ENCODE measurements around the gene UBAC2.
"Not testable (repeated sequence)": the region's sequence is repeated elsewhere in the genome, so short reads cannot be mapped to it uniquely, and the experiment has no call there.

UBAC2 gene

DNA sequence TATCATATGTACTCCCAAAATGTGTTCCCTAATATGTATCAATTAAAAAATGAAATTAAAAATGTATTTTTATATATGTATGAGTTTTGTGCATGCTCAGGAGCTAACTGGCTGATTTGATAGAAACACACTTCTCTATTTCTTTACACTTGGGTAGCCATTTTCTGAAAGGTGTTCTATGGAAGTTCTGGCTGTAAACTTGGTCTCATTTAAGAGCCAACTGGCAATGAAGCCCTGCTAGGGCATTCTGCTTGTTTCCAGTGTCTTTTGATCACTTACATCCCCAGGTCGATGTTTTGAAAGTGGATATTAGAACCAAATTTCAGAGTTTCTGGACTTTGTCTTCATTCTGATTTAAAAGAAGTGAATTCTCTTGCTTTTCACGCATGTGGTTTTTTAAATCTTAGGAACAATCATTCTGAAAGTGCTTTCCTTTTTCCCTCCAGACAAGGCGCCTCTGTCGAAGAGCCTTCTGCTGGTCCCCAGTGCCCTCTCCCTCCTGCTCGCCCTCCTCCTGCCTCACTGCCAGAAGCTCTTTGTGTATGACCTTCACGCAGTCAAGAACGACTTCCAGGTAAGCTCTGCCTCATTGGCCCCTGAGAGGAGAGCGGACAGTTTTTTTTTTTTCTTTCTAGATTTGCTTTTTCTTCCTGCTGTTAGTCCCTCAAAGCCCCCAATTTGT, 37.5 kb downstream of the UBAC2 start:
- TF ChIP-seq, protein P1, sequence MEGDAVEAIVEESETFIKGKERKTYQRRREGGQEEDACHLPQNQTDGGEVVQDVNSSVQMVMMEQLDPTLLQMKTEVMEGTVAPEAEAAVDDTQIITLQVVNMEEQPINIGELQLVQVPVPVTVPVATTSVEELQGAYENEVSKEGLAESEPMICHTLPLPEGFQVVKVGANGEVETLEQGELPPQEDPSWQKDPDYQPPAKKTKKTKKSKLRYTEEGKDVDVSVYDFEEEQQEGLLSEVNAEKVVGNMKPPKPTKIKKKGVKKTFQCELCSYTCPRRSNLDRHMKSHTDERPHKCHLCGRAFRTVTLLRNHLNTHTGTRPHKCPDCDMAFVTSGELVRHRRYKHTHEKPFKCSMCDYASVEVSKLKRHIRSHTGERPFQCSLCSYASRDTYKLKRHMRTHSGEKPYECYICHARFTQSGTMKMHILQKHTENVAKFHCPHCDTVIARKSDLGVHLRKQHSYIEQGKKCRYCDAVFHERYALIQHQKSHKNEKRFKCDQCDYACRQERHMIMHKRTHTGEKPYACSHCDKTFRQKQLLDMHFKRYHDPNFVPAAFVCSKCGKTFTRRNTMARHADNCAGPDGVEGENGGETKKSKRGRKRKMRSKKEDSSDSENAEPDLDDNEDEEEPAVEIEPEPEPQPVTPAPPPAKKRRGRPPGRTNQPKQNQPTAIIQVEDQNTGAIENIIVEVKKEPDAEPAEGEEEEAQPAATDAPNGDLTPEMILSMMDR (conservative IDR thresholded peaks at IDR 0.05; ENCODE audit: low read depth, low read length): no peak
- H3K4me3 ChIP-seq (ENCODE audit: low read depth, low read length): no peak overlapping the region
- no peak for DNase-seq (ENCODE audit: low read depth)

DNA sequence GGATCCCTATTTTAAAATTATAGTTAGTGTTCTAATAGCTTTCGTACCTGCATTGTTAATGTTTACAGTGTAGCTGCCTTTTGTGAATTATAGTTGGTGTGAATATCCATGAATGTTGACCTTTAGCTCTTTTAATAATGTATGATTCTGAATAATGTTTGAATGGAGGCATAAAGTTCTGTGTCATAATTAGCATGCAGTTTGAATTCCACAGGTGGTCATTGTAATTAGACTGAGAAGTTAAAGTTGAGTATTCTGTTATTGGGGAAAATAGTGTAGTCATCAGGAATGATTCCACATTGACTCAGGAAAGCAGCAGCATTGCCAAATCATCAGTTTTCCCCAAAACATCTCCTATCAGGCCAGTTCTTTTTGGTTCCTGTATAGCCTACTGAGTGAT, 45.4 kb downstream of the UBAC2 start:
- TF ChIP-seq, protein P1 (conservative IDR thresholded peaks at IDR 0.05; ENCODE audit: low read depth, low read length): no peak
- H3K4me3 ChIP-seq (ENCODE audit: low read depth, low read length): no peak overlapping the region
- DNase-seq (ENCODE audit: low read depth): no peak

GRCh38 chr13:99249178-99249577, 48.5 kb downstream of the UBAC2 start:
- DNase-seq (ENCODE audit: low read depth); H3K4me3 ChIP-seq (ENCODE audit: low read depth, low read length): not testable (repeated sequence)

- DNase-seq (ENCODE audit: low read depth); H3K4me3 ChIP-seq (ENCODE audit: low read depth, low read length): not testable (repeated sequence)
These were observed 49.0 kb downstream of the UBAC2 start for GRCh38 chr13:99249606-99250005.

DNA sequence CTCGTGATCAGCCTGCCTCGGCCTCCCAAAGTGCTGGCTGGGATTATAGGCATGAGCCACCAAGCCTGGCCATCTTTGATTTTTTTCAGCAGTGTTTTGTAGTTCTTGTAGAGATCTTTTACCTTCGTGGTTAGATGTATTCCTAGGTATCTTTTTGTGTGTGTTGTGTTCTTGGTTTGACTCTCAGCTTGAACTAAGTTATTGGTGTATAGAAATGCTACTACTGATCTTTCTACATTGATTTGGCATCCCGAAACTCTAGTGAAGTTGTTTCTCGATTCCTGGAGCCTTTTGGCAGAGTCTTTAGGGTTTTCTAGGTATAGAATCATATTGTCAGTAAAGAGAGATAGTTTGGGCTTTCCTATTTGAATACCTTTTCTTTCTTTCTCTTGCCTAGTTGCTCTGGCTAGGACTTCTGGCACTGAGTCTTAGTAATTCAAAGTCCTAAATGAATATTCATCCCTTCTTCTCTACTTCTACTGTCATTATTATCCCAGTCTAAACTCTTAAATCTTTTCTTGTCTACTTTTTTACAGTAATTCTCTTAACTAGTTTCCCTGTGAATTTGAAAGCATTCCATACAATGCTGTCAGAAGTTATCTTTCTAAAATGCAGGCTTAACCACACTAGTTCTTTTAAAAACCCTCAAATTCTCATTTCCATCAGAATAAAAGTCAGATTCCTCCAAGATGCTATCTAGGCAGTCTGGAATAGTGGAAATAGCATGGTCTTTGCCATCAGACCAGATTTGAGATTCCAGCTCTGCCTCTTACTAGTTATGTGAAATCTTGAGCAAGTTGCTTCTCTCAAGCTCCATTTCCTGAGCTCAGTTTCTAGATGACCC, 50.5 kb downstream of the UBAC2 start:
- TF ChIP-seq, protein P1 (conservative IDR thresholded peaks at IDR 0.05; ENCODE audit: low read depth, low read length): no peak
- H3K4me3 ChIP-seq (ENCODE audit: low read depth, low read length): no peak overlapping the region
- DNase-seq (ENCODE audit: low read depth): no peak

DNA sequence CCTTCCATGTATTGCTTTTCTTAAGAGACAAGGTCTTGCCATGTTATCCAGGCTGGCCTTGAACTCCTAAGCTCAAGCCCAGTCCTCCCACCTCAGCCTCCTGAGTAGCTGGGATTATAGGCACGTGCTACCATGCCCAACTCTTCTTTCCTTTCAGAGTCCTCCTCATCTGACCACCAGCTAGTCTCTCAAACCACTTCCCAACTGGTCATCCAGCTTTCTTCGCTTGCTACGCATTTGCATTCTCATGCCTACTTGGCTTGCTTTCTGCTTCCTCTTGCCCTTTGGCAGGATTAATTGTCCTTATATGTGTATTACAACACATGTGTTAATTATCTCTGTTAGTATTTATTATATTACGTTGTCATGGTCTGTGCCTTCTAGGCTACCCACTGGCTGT, 51.3 kb downstream of the UBAC2 start:
- DNase-seq (ENCODE audit: low read depth): no peak
- TF ChIP-seq, protein P1 (conservative IDR thresholded peaks at IDR 0.05; ENCODE audit: low read depth, low read length): no peak
- no peak overlapping the region for H3K4me3 ChIP-seq (ENCODE audit: low read depth, low read length)

DNA sequence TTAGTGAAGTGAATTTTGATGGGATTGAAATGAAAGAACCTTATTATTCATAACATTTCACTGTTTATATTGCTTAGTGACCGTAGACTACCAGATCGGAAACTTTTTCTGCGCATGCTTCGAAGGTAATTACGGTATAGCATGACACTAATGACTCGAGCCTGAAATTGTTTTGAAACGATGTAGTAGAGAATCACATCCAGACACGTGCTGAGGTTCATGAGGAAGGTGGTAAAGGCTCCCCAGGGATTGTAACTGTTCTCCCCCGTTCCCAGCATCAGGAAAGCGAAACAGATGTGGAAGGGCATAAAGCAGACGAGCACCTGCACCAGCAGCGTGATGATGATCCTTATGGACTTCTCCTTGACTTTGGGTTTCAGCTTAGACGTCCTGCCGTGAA, 54.2 kb downstream of the UBAC2 start:
- DNase-seq (ENCODE audit: low read depth): no peak
- TF ChIP-seq, protein P1 (conservative IDR thresholded peaks at IDR 0.05; ENCODE audit: low read depth, low read length): no peak
- no peak overlapping the region for H3K4me3 ChIP-seq (ENCODE audit: low read depth, low read length)

GRCh38 chr13:99255271-99255670, 54.6 kb downstream of the UBAC2 start:
- DNase-seq (ENCODE audit: low read depth): no peak
- H3K4me3 ChIP-seq (ENCODE audit: low read depth, low read length): no peak overlapping the region
- TF ChIP-seq, protein P1 (conservative IDR thresholded peaks at IDR 0.05; ENCODE audit: low read depth, low read length): no peak
